OCI-LY7 (cell line): ENCODE measurements around the gene KIAA1671. TPM values are rescaled to one million over a fixed set of nuclear protein-coding genes. Genes with fewer than 3 reads are reported as not detected.

Experiments
- BruUV-seq: library from RNA; stranded (reverse); fragments of 400-500 nt; replicated peaks from 2 replicates; lab custom pipeline; 2021; lab: Mats Ljungman, UMichigan
- CTCF ChIA-PET: fragments of 300-600 bp; sonication (Branson Sonifier 250); formaldehyde crosslinking; loops from one replicate; lab custom pipeline; 2022; ENCODE audit warnings: antibody characterized with exemption; ENCODE audit not compliant: unreplicated experiment; lab: Charles Lee
- POLR2A ChIA-PET: fragments of 300-600 bp; sonication (Branson Sonifier 250); formaldehyde crosslinking; loops from one replicate; lab custom pipeline; 2022; ENCODE audit warnings: antibody characterized with exemption; lab: Charles Lee
- DNase-seq: peaks from one replicate; pipeline ENCODE4 v3.0.0-alpha.2; 2015; ENCODE audit warnings: low spot score
- H2AFZ ChIP-seq: fragments of 200-600 bp; sonication (generic), shearing (Covaris generic); 2 replicates; pipeline ENCODE4 v1.6.1; 2014; ENCODE audit warnings: mild to moderate bottlenecking, antibody characterized with exemption, low read length, moderate library complexity
- H3K27ac ChIP-seq: fragments of 200-600 bp; sonication (generic); 2 replicates; pipeline ENCODE4 v1.5.1; 2014; ENCODE audit warnings: mixed run types, low read depth, mild to moderate bottlenecking, moderate library complexity, low read length, inconsistent platforms; ENCODE audit not compliant: poor library complexity, severe bottlenecking
- H3K36me3 ChIP-seq: fragments of 200-600 bp; sonication (generic); 2 replicates; pipeline ENCODE4 v1.6.1; 2014; ENCODE audit warnings: mild to moderate bottlenecking, antibody characterized with exemption, low read length, moderate library complexity, mixed read lengths; ENCODE audit not compliant: insufficient read depth
- H3K4me1 ChIP-seq: fragments of 200-600 bp; sonication (generic); 2 replicates; pipeline ENCODE4 v1.5.1; 2014; ENCODE audit warnings: mild to moderate bottlenecking, low read length; ENCODE audit not compliant: insufficient read depth, poor library complexity, severe bottlenecking
- H3K4me2 ChIP-seq: fragments of 200-600 bp; sonication (generic); 2 replicates; pipeline ENCODE4 v1.6.1; 2014; ENCODE audit warnings: mild to moderate bottlenecking, low read length
- H3K4me3 ChIP-seq: fragments of 200-600 bp; sonication (generic); 2 replicates; pipeline ENCODE4 v1.5.1; 2014; ENCODE audit warnings: mild to moderate bottlenecking, low read depth, low read length; ENCODE audit not compliant: poor library complexity, severe bottlenecking
- H3K79me2 ChIP-seq: fragments of 200-600 bp; sonication (generic); 2 replicates; pipeline ENCODE4 v1.6.1; 2016; ENCODE audit warnings: low read depth, mild to moderate bottlenecking, low read length, moderate library complexity, mixed read lengths; ENCODE audit not compliant: insufficient read depth
- H3K9me2 ChIP-seq: fragments of 200-600 bp; sonication (generic); 2 replicates; pipeline ENCODE4 v1.6.1; 2016; ENCODE audit warnings: mild to moderate bottlenecking, low read length, mixed read lengths; ENCODE audit not compliant: insufficient read depth
- H3K9me3 ChIP-seq: fragments of 200-600 bp; sonication (generic); 2 replicates; pipeline ENCODE4 v1.6.1; 2014; ENCODE audit warnings: mild to moderate bottlenecking, mixed run types, low read length, mixed read lengths
- H4K20me1 ChIP-seq: fragments of 200-600 bp; sonication (generic); 2 replicates; pipeline ENCODE4 v1.6.1; 2014; ENCODE audit warnings: mild to moderate bottlenecking, antibody characterized with exemption, low read length, moderate library complexity, mixed read lengths; ENCODE audit not compliant: insufficient read depth
- CTCF ChIP-seq: fragments of 200-600 bp; sonication (generic); conservative IDR thresholded peaks from 2 replicates; pipeline ENCODE4 v1.5.1; 2014; ENCODE audit warnings: mild to moderate bottlenecking, antibody characterized with exemption, low read length, moderate library complexity, mixed read lengths
- EZH2phosphoT487 ChIP-seq: fragments of 200-600 bp; sonication (generic); IDR thresholded peaks from 2 replicates; pipeline ENCODE4 v1.6.1; 2018; ENCODE audit warnings: low read depth, borderline replicate concordance, mild to moderate bottlenecking, mixed run types, antibody characterized with exemption, low read length, moderate library complexity, mixed read lengths
- intact Hi-C: fragments of 100-400 bp; cut with micrococcal nuclease; formaldehyde crosslinking; loops from one replicate; pipeline ENCODE4 v1.10.0; 2022; ENCODE audit not compliant: unreplicated experiment
- total RNA-seq, 2 experiments: library from RNA; depleted of rRNA in 1 of 2; stranded (reverse); fragments of >200 nt in 1 of 2; shearing (Covaris generic) in 1 of 2; gene quantifications; 2 replicates each; pipeline ENCODE4 v1.2.3, GENCODE V29; 2014 to 2022

The KIAA1671 gene
- total RNA-seq, 2 experiments from 2014 or later, result not detected

DNA sequence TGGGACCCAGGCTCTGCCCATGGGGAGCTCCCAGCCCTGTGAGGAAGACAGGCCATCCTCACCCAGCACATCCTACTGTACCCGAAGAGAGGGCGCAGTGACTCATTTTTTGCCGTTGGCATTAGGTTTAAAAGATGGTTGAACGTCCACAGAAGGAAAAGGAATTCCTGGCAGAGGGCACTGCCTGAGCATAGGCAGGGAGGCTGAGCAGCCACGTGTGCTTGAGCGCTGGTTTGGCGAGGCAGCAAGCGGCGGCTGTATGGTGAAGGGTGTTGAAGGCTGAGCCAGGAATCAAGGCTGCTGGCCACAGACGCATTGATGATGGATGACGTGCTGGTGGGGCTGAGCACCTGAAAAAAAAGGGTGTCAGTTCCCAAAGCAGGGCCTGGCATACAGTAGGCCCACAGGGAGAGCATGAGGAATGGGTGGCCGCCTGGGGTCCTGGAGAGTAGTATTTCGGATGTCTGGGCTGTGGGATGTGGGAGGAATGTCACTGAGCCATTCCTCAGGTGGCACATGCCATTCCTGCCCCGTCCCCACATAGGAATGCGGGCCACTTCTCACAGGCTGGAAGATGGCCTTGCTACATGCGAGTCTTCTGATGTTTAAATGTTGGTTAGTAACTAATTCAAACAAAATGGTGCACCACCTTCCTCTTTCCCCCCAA lies 112.5 kb downstream of the KIAA1671 start:
- Histone ChIP-seq H3K4me2 (no peak overlapping the region), H3K9me3 (no peaks in the 10 kb centered on the region), H3K4me3 (no peak overlapping the region), H3K79me2 (no peaks in the 10 kb centered on the region), H3K36me3 (no peaks in the 10 kb centered on the region), H3K4me1 (no peaks in the 10 kb centered on the region), H2AFZ (no peak overlapping the region), H3K27ac (no peak overlapping the region), H4K20me1 (no peaks in the 10 kb centered on the region), H3K9me2 (no peaks in the 10 kb centered on the region)
- BruUV-seq, result no TSS peak
- CTCF ChIA-PET, result no interaction called here
- DNase-seq, result no peak
- no peak for TF ChIP-seq EZH2phosphoT487
- TF ChIP-seq CTCF, result no peak
- intact Hi-C loops, result no loop called here
- POLR2A ChIA-PET, result no interaction called here

DNA sequence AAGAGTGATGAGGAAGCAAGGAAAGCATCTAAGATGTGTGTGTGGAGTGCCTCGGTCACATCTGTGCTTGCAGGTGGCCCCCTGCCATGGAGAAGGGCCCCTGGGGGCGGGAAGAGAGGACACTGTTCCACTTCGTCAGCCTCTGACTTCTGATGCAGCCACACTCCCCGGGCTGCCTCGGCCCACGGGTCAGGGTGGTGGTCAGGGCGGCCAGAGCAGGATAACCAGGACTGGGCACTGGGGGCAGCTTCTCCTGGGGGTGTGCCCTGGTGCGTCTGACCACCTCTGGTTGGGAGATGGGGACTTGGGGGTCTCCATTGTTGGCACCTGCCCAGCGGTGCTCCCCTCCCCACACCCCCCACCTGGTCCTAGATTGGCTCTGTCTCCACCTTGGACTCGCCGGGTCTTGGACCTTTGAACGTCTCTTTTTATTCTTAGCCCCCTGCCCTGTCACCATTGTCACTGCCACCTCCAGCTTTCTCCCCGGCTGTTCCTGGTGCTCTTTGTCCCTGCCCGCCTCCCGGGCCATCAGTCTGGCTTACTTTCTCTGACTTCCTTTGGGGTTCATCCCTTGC lies 114.4 kb downstream of the KIAA1671 start:
- Histone ChIP-seq H3K36me3 (no peaks in the 10 kb centered on the region), H3K4me3 (no peak overlapping the region), H3K4me1 (no peaks in the 10 kb centered on the region), H3K9me2 (no peaks in the 10 kb centered on the region), H2AFZ (no peak overlapping the region), H3K9me3 (no peaks in the 10 kb centered on the region), H3K4me2 (no peak overlapping the region), H3K27ac (no peak overlapping the region), H4K20me1 (no peaks in the 10 kb centered on the region), H3K79me2 (no peaks in the 10 kb centered on the region)
- ChIA-PET POLR2A (no interaction called here), CTCF (no interaction called here)
- intact Hi-C loops, result no loop called here
- DNase-seq, result no peak
- TF ChIP-seq EZH2phosphoT487 (no peak), CTCF (no peak)
- BruUV-seq, result no TSS peak

- TF ChIP-seq CTCF (no peak), EZH2phosphoT487 (no peak)
- ChIA-PET CTCF (interaction anchor here (0.5 kb wide), 1 partner anchor 613 kb away, joined by 4 read pairs; no protein-coding TSS in a partner anchor), POLR2A (no interaction called here)
- Histone ChIP-seq H3K9me2 (no peaks in the 10 kb centered on the region), H3K9me3 (no peaks in the 10 kb centered on the region), H3K79me2 (no peaks in the 10 kb centered on the region), H3K27ac (no peak overlapping the region), H3K4me3 (no peak overlapping the region), H3K4me1 (no peaks in the 10 kb centered on the region), H3K4me2 (no peak overlapping the region), H2AFZ (no peak overlapping the region), H4K20me1 (no peaks in the 10 kb centered on the region), H3K36me3 (no peaks in the 10 kb centered on the region)
- no peak for DNase-seq
- intact Hi-C loops, result no loop called here
- no TSS peak for BruUV-seq
Observed at GRCh38 chr22:25067851-25068421, 115.4 kb downstream of the KIAA1671 start.
